CD4-positive, alpha-beta T cell treated with Interferon alpha-2 for 1 hour (primary cell): ENCODE data around the gene AKT2.

Source experiments
- DNase-seq, 2 donors: peaks; one replicate each; pipeline ENCODE4 v3.0.0-alpha.2; 2020 to 2022

AKT2 gene

GRCh38 chr19:40249201-40249600 lies 35.9 kb downstream of the AKT2 start:
- DNase-seq = no peak

GRCh38 chr19:40247735-40248262 lies 37.3 kb downstream of the AKT2 start:
- DNase-seq = no peak

GRCh38 chr19:40247178-40247577 lies 38.0 kb downstream of the AKT2 start:
- DNase-seq = no peak

- no peak for DNase-seq
These were observed 38.7 kb downstream of the AKT2 start for GRCh38 chr19:40246292-40247073.

GRCh38 chr19:40245506-40246128 lies 39.5 kb downstream of the AKT2 start:
- no peak for DNase-seq

- no peak for DNase-seq
These were observed 40.4 kb downstream of the AKT2 start for GRCh38 chr19:40244579-40245317.

GRCh38 chr19:40243181-40243580 lies 42.0 kb downstream of the AKT2 start:
- no peak for DNase-seq

- no peak for DNase-seq
These were observed 42.7 kb downstream of the AKT2 start for GRCh38 chr19:40242480-40242879.

GRCh38 chr19:40241809-40242384 lies 43.2 kb downstream of the AKT2 start:
- no peak for DNase-seq

- no peak for DNase-seq
These were observed 43.9 kb downstream of the AKT2 start for GRCh38 chr19:40241125-40241808.

GRCh38 chr19:40240332-40240731 lies 44.8 kb downstream of the AKT2 start:
- DNase-seq = no peak

GRCh38 chr19:40239415-40240226 lies 45.5 kb downstream of the AKT2 start:
- no peak for DNase-seq

GRCh38 chr19:40238775-40239174 lies 46.4 kb downstream of the AKT2 start:
- no peak for DNase-seq

GRCh38 chr19:40237791-40238190 lies 47.4 kb downstream of the AKT2 start:
- no peak for DNase-seq

GRCh38 chr19:40236366-40236765 lies 48.8 kb downstream of the AKT2 start:
- DNase-seq = no peak

- no peak for DNase-seq
These were observed 49.2 kb downstream of the AKT2 start for GRCh38 chr19:40236026-40236355.

- DNase-seq = no peak
These were observed 49.7 kb downstream of the AKT2 start for GRCh38 chr19:40235238-40236025.

- no peak for DNase-seq
These were observed 50.5 kb downstream of the AKT2 start for GRCh38 chr19:40234429-40235237.

- DNase-seq = no peak
These were observed 51.2 kb downstream of the AKT2 start for GRCh38 chr19:40233811-40234389.
